ENCODE results near the gene PAX5. TPM values are rescaled to one million over a fixed set of nuclear protein-coding genes. Genes with fewer than 3 reads are reported as not detected.
A peak's percentile ranks its signal among the peaks of the same experiment; 100 is the strongest.

Gene PAX5
- total RNA-seq, 2 experiments from 2014 or later = 62.5 to 141 TPM

DNA sequence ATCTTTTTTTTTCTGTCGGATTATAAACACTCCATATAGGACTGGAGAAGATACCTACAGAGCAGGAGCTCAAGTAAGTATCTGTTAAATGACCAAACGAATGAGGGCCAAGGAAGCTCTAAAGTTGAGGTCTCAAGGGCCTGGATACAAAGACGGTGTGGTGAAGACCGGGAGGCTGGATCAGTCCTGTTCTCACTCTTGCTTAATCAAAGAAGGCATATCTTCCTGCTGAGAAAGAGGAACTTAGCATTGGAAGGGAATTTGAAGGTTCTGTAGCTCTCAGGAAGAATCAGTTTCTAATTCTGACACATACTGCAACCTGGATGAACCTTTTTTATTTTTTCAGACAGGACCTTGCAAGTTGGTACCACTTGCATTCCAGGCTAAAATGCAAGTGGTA lies 28.3 kb upstream of the PAX5 start:
- no peak for DNase-seq (ENCODE audit: low spot score)
- CTCF ChIA-PET (ENCODE audit: unreplicated experiment) = no interaction called here

DNA sequence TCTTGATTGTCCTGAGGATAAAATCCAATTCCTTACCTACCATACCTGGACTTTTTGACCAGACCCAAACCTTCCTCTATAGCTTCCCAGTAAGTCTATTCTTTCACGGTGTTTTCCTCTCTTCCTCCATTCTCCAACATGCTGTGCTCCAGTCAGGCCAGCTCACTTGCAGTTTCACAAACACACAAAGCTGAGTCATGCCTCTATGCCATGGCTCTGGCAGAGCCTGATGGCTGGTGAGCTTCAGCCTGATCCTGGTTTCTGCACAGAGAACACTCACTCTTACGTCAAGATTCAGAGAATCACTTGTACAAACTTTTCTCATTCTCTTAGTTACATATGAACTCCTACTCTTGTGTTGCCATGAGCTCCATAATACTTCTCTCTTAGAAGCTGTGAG lies 27.7 kb upstream of the PAX5 start:
- Histone ChIP-seq H3K4me3 (ENCODE audit: low read depth, low read length, poor library complexity, severe bottlenecking) (no peak overlapping the region), H3K79me2 (ENCODE audit: insufficient read depth, low read depth, low read length) (no peaks in the 10 kb centered on the region), H3K9me3 (ENCODE audit: low read length) (no peaks in the 10 kb centered on the region), H2AFZ (ENCODE audit: low read length) (0 out of 2 replicates have a peak overlapping the region, but pooled peaks have one; percentile 50), H3K27ac (ENCODE audit: low read depth, low read length, poor library complexity, severe bottlenecking) (no peak overlapping the region), H4K20me1 (ENCODE audit: insufficient read depth, low read length) (no peaks in the 10 kb centered on the region), H3K9me2 (ENCODE audit: insufficient read depth, low read length) (no peaks in the 10 kb centered on the region), H3K4me2 (ENCODE audit: low read length) (no peak overlapping the region), H3K4me1 (ENCODE audit: insufficient read depth, low read length, poor library complexity, severe bottlenecking) (peaks cover 43% of the 10 kb centered on the region), H3K36me3 (ENCODE audit: insufficient read depth, low read length) (no peaks in the 10 kb centered on the region)
- ChIA-PET POLR2A (interaction anchor here (1.0 to 2.5 kb wide), 6 partner anchors 9 to 61 kb away, joined by 3 to 14 read pairs (median 4); partner anchors contain the start of gene ZCCHC7), CTCF (ENCODE audit: unreplicated experiment) (no interaction called here)
- intact Hi-C loops (cut with micrococcal nuclease; ENCODE audit: unreplicated experiment) = no loop called here
- DNase-seq (ENCODE audit: low spot score) = no peak
- no TSS peak for BruUV-seq (replicated peaks)
- no peak for TF ChIP-seq EZH2phosphoT487 (IDR thresholded peaks at IDR 0.05; ENCODE audit: borderline replicate concordance, low read depth, low read length)
- TF ChIP-seq, protein P1, sequence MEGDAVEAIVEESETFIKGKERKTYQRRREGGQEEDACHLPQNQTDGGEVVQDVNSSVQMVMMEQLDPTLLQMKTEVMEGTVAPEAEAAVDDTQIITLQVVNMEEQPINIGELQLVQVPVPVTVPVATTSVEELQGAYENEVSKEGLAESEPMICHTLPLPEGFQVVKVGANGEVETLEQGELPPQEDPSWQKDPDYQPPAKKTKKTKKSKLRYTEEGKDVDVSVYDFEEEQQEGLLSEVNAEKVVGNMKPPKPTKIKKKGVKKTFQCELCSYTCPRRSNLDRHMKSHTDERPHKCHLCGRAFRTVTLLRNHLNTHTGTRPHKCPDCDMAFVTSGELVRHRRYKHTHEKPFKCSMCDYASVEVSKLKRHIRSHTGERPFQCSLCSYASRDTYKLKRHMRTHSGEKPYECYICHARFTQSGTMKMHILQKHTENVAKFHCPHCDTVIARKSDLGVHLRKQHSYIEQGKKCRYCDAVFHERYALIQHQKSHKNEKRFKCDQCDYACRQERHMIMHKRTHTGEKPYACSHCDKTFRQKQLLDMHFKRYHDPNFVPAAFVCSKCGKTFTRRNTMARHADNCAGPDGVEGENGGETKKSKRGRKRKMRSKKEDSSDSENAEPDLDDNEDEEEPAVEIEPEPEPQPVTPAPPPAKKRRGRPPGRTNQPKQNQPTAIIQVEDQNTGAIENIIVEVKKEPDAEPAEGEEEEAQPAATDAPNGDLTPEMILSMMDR (conservative IDR thresholded peaks at IDR 0.05; ENCODE audit: low read length) = no peak

More for the DNA sequence above, 28.3 kb upstream of the PAX5 start:
- no TSS peak for BruUV-seq (replicated peaks)
- no peaks in the 10 kb centered on the region for H3K79me2 ChIP-seq (ENCODE audit: insufficient read depth, low read depth, low read length)
- POLR2A ChIA-PET = interaction anchor here (1.0 to 2.5 kb wide), 6 partner anchors 10 to 60 kb away, joined by 3 to 14 read pairs (median 4); partner anchors contain the start of gene ZCCHC7
- H3K4me1 ChIP-seq (ENCODE audit: insufficient read depth, low read length, poor library complexity, severe bottlenecking) = peaks cover 49% of the 10 kb centered on the region
- no peak overlapping the region for H2AFZ ChIP-seq (ENCODE audit: low read length)
- no peak overlapping the region for H3K4me3 ChIP-seq (ENCODE audit: low read depth, low read length, poor library complexity, severe bottlenecking)
- H3K27ac ChIP-seq (ENCODE audit: low read depth, low read length, poor library complexity, severe bottlenecking) = no peak overlapping the region
- H3K36me3 ChIP-seq (ENCODE audit: insufficient read depth, low read length) = no peaks in the 10 kb centered on the region
- intact Hi-C loops (cut with micrococcal nuclease; ENCODE audit: unreplicated experiment) = no loop called here
- no peaks in the 10 kb centered on the region for H3K9me2 ChIP-seq (ENCODE audit: insufficient read depth, low read length)
- H3K4me2 ChIP-seq (ENCODE audit: low read length) = no peak overlapping the region
- no peak for TF ChIP-seq EZH2phosphoT487 (IDR thresholded peaks at IDR 0.05; ENCODE audit: borderline replicate concordance, low read depth, low read length)
- TF ChIP-seq, protein P1 (conservative IDR thresholded peaks at IDR 0.05; ENCODE audit: low read length) = no peak
- no peaks in the 10 kb centered on the region for H4K20me1 ChIP-seq (ENCODE audit: insufficient read depth, low read length)
- no peaks in the 10 kb centered on the region for H3K9me3 ChIP-seq (ENCODE audit: low read length)

DNA sequence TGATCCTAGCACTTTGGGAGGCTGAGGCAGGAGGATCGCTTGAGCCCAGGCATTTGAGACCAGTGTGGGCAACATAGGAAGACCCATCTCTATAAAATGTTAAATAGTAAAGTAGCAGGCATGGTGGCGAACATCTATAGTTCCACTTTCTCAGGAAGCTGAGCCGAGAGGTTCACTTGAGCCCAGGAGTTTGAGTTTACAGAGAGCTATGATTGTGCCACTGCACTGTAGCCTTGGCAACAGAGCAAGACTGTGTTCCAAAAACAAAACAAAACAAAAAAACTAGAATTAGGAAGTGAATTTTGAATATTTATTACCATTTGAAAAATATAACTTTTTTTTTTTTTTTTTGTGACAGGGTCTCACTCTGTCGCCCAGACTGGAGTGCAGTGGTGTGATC lies 26.8 kb upstream of the PAX5 start:
- no peak for DNase-seq (ENCODE audit: low spot score)
- no peaks in the 10 kb centered on the region for H3K9me3 ChIP-seq (ENCODE audit: low read length)
- peaks cover 34% of the 10 kb centered on the region for H3K4me1 ChIP-seq (ENCODE audit: insufficient read depth, low read length, poor library complexity, severe bottlenecking)
- no peak overlapping the region for H2AFZ ChIP-seq (ENCODE audit: low read length)
- CTCF ChIA-PET (ENCODE audit: unreplicated experiment) = no interaction called here
- no peak overlapping the region for H3K27ac ChIP-seq (ENCODE audit: low read depth, low read length, poor library complexity, severe bottlenecking)
- H3K9me2 ChIP-seq (ENCODE audit: insufficient read depth, low read length) = no peaks in the 10 kb centered on the region
- H3K36me3 ChIP-seq (ENCODE audit: insufficient read depth, low read length) = no peaks in the 10 kb centered on the region
- POLR2A ChIA-PET = interaction anchor here (0.7 to 2.5 kb wide), 5 partner anchors 16 to 351 kb away, joined by 3 to 14 read pairs (median 3); no protein-coding TSS in a partner anchor
- no peak overlapping the region for H3K4me3 ChIP-seq (ENCODE audit: low read depth, low read length, poor library complexity, severe bottlenecking)
- no peaks in the 10 kb centered on the region for H4K20me1 ChIP-seq (ENCODE audit: insufficient read depth, low read length)
- no TSS peak for BruUV-seq (replicated peaks)
- no peaks in the 10 kb centered on the region for H3K79me2 ChIP-seq (ENCODE audit: insufficient read depth, low read depth, low read length)
- TF ChIP-seq EZH2phosphoT487 (IDR thresholded peaks at IDR 0.05; ENCODE audit: borderline replicate concordance, low read depth, low read length) = no peak
- TF ChIP-seq, protein P1 (conservative IDR thresholded peaks at IDR 0.05; ENCODE audit: low read length) = no peak
- intact Hi-C loops (cut with micrococcal nuclease; ENCODE audit: unreplicated experiment) = no loop called here
- H3K4me2 ChIP-seq (ENCODE audit: low read length) = no peak overlapping the region
